Iris pigment epithelial cell (primary cell): ENCODE measurements around the gene PLEKHA1.

Source experiments
- DNase-seq: peaks from one replicate; pipeline ENCODE4 v3.0.0-alpha.2; 2011; ENCODE audit warnings: low read depth

The PLEKHA1 gene

GRCh38 chr10:122347170-122347841, 27.2 kb upstream of the PLEKHA1 start:
- DNase-seq = no peak

- no peak for DNase-seq
Observed at GRCh38 chr10:122348512-122348911, 26.0 kb upstream of the PLEKHA1 start.

DNA sequence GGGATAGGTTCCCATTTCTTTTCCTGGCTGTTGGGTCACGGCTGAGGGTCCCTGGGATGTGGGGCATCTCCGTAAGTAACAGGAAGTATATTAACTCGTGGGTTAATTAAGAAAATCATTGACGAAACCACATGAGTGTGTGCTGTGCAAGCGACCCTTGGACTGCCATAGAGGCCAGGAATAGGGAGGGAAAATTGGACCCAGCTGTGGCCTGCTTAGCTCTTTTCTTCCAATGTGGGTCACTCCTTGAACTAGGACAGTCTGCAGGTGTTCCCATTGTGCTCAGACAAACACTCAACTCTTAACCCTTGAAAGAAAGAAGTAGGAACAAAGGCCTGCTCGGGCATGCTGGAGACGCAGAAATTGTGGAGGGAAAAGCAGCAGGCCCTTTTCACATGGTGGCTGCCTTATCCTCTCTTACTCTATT, 25.6 kb upstream of the PLEKHA1 start:
- DNase-seq = no peak

GRCh38 chr10:122349758-122350369, 24.6 kb upstream of the PLEKHA1 start:
- no peak for DNase-seq

- no peak for DNase-seq
Observed at GRCh38 chr10:122350893-122351292, 23.6 kb upstream of the PLEKHA1 start.

GRCh38 chr10:122352817-122353525, 21.5 kb upstream of the PLEKHA1 start:
- DNase-seq = no peak

DNA sequence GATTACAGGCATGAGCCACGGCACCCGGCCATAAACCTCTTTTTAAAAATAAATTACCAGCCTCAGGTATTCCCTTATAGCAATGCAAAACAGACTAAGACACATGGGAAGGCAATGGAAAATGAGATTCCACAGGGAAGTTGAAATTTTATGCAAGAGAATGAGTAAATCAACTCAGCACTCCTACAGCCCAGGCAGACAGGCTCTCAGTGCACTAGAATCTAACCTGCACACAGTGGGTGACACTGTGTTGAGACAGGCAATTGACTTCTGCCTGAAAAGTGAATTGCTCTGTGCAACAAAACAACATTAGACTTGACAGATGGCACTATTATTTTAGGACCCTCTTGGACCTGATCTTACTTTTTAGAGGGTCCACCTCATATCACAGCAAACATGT, 20.1 kb upstream of the PLEKHA1 start:
- DNase-seq = no peak

DNA sequence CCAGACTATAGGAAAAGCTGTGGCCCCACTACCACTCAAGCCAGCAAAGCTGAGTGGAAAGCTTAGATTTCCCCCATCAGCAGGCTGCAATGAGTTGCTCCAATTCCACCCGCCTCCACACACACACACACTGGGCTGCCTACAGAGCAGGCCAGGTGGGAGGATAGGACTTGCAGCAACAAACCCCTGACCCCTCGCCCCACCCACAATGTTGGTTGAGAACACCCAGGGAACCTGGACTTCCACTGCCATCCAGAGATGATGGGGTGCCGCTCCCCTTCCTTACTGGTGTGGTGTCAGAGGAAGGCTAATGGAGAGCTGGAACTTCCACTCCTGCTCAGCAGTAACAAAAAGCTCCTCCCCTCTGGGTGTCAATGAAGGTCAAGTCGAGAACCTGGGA, 16.8 kb upstream of the PLEKHA1 start:
- DNase-seq = no peak

GRCh38 chr10:122359621-122360020, 14.9 kb upstream of the PLEKHA1 start:
- no peak for DNase-seq

GRCh38 chr10:122361046-122361445, 13.5 kb upstream of the PLEKHA1 start:
- DNase-seq = no peak

DNA sequence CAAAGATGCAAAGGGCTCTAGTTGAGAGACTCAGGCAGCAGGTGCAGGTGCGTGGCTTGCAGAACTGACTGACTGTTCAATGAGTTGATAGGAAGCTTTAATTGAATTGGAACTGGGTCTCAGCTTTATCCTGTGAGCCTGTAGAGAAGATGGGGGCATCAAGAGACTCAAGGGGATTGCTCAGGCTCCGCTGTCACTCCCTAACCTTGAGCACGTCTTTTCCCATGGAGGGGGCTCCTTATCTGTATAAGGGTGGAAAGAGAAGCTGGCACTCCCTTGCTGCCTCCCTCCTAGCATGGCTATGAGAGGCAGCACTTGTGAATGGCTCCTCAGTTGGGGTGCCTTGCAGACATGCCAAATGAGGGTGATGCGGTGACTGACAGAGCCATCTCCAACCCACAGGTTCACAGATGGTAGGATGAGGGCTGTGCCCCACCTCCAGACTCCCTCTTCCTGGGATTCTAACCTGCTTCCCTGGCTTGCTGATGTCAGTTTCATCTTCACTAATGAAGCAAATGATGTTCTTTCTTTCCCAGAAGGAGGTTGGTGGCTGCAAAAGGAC, 12.4 kb upstream of the PLEKHA1 start:
- DNase-seq = no peak

- peak; percentile 34 for DNase-seq
Observed at GRCh38 chr10:122362621-122363020, 11.9 kb upstream of the PLEKHA1 start.

- DNase-seq = no peak
Observed at GRCh38 chr10:122363311-122363710, 11.2 kb upstream of the PLEKHA1 start.

DNA sequence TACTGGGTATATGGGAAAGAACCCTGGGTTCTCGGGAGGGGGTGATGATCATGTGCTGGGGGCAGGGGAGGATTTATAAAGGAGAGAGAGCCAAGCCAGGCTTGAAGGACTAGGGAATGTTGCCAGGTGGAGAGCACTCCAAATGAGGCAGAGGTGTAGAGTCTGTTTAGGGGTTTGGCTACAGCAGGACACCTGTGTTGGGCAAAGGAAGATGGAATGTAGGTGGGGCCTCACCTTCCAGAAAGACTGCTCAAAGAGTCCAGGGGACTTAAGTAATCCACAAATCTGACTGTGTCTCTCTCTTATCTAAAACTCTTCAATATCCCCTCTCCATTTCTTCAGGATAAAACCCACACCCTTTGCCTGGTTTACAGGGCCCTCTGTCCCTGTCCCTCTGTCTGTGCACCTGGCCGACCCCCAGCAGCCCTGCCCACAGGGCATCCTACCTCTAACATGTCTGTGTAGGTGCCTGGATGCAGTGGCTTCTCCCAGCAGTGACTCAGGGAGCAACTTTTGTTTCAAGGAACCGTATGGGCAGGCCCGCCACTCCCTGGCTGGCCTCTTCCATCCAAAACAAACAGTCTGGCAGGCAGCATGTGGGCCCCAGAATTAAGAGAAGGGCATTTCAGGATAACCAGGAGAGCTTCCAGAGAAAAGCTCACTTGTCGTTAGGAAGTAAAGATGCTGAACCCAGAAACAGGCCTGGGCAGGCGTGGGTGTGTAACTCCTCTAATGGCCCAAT, 10.6 kb upstream of the PLEKHA1 start:
- no peak for DNase-seq

GRCh38 chr10:122368502-122369254, 5.8 kb upstream of the PLEKHA1 start:
- DNase-seq = no peak

DNA sequence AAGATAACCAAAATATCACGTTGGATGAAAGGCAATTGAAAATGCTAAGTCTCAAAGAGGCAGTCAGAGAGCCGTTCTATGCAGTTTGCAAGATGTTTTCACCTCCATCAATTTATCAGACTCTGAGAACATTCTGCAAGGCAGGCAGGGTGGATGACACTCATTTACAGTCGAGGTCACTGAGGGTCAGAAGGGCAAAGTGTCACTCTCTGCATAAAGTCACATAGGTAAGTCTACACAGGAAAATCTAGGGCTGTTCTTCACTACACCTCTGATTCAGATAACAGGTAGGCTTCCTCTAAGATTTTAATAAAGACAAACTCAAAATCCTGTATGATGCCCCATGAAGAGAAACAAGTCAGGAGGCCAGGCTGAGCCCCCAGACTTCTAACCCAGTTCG, 1.4 kb upstream of the PLEKHA1 start:
- no peak for DNase-seq

- DNase-seq = peak; percentile 56
Observed at GRCh38 chr10:122373721-122374120, 787 bp upstream of the PLEKHA1 start.

DNA sequence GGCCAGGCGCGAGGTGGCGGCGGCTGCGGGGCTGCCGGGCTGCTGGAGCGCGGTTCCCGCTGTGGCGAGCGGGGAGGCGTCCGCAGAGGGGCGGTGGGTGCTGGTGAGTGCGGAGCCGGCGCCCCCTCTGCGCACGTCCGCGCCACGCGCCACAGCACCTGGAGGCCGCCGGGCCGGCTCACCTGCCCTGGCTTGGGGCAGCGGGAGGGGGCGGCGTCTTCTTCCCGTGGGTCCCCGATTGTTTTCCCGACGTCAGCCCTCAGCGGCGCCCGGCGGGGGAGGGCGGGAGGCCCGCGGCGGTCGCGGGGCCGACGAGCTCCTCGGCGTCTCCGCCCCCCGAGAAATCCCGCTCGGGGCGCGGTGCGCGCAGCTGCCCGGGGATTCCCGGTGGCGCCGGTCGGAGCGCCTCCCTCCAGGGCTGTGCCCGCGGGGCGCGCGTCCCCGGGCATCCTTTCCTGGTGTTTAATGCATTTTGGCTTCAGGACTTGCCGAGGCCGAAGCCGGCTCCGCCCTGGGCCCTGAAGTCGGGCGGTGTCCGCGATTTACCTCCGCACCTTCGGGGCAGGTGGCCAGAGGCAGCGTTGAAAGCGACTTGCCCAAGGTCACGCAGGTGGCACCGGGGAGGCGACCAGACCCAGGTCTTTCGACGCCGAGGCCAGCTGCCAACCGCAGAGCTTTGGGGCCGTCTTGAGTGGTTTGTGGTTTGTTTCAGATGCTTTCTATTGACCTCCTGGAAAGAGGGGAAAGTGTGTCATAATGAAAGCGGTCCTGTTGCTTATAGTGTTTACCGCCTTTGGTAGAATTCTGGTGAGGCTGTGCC, 561 bp downstream of the PLEKHA1 start:
- DNase-seq = peak; percentile 73

- DNase-seq = no peak
Observed at GRCh38 chr10:122375679-122376160, 1.2 kb downstream of the PLEKHA1 start.

DNA sequence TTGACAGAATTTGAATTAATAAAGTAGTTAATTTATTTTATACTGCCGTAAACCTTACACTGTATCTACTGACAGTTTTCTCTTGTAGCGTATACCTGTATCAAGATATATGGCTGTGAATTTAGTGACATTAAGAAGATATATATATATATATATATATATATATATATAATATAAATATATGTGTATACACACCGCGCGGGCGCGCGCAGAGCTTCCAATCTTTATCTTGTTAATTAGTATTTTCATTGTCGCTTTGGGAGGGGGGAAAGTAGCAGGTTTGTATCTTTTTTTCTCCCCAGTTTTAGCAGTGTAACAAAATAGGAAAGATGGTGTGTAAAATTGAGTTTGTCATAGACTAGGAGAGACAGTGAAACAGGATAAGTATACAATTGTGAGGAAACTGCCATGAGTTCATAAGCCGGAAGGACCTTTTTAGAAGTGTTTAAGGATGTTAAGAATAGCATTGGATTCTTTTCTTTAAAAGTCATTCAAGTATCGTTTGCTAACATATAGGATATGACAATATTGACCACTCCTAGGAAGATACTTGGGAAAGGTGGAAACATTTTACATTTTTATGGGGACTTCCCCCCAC, 2.0 kb downstream of the PLEKHA1 start:
- DNase-seq = no peak
